ENCODE data around the gene DUT.

The DUT gene

GRCh38 chr15:48361685-48362084 is 30.5 kb downstream of the DUT start:
- Histone ChIP-seq H3K9ac (ENCODE audit: low read length) (no peak overlapping the region), H2AFZ (ENCODE audit: low read length) (no peak overlapping the region), H3F3A (ENCODE audit: insufficient read depth, low read length) (no peaks in the 10 kb centered on the region), H3K4me1 (ENCODE audit: low read length) (peaks cover 7% of the 10 kb centered on the region), H3K27me3 (replicated peaks; ENCODE audit: insufficient read depth, low read length) (no peaks in the 10 kb centered on the region), H3K9me3 (replicated peaks; ENCODE audit: insufficient read depth, low read length) (no peaks in the 10 kb centered on the region), H3K9me2 (replicated peaks; ENCODE audit: insufficient read depth, low read length) (no peaks in the 10 kb centered on the region), H3K79me2 (ENCODE audit: low read length) (no peaks in the 10 kb centered on the region), H3K4me2 (ENCODE audit: low read depth, low read length) (no peak overlapping the region), H3K36me3 (replicated peaks; ENCODE audit: insufficient read depth, low read length) (no peaks in the 10 kb centered on the region), H4K20me1 (ENCODE audit: insufficient read depth, low read length) (no peaks in the 10 kb centered on the region), H3K4me3 (ENCODE audit: low read length) (no peak overlapping the region), H3K27ac (ENCODE audit: low read length) (no peak overlapping the region)
- TF ChIP-seq EZH2phosphoT487 (IDR thresholded peaks at IDR 0.05; ENCODE audit: low read length), result no peak
- TF ChIP-seq CTCF (IDR thresholded peaks at IDR 0.05; ENCODE audit: low read length), result no peak
- no peak for TF ChIP-seq EZH2 (optimal IDR thresholded peaks at IDR 0.05; ENCODE audit: low read depth, low read length)
- DNase-seq, result no peak

- H3K9me2 ChIP-seq (replicated peaks; ENCODE audit: insufficient read depth, low read length), result no peaks in the 10 kb centered on the region
- TF ChIP-seq EZH2phosphoT487 (IDR thresholded peaks at IDR 0.05; ENCODE audit: low read length) (no peak), EZH2 (optimal IDR thresholded peaks at IDR 0.05; ENCODE audit: low read depth, low read length) (no peak), CTCF (IDR thresholded peaks at IDR 0.05; ENCODE audit: low read length) (no peak)
- no peak overlapping the region for H3K27ac ChIP-seq (ENCODE audit: low read length)
- no peaks in the 10 kb centered on the region for H3K36me3 ChIP-seq (replicated peaks; ENCODE audit: insufficient read depth, low read length)
- H3K27me3 ChIP-seq (replicated peaks; ENCODE audit: insufficient read depth, low read length), result no peaks in the 10 kb centered on the region
- H3K9me3 ChIP-seq (replicated peaks; ENCODE audit: insufficient read depth, low read length), result no peaks in the 10 kb centered on the region
- H3K79me2 ChIP-seq (ENCODE audit: low read length), result no peaks in the 10 kb centered on the region
- no peak overlapping the region for H2AFZ ChIP-seq (ENCODE audit: low read length)
- H3F3A ChIP-seq (ENCODE audit: insufficient read depth, low read length), result no peaks in the 10 kb centered on the region
- H3K4me2 ChIP-seq (ENCODE audit: low read depth, low read length), result no peak overlapping the region
- H4K20me1 ChIP-seq (ENCODE audit: insufficient read depth, low read length), result no peaks in the 10 kb centered on the region
- H3K4me3 ChIP-seq (ENCODE audit: low read length), result no peak overlapping the region
- peaks cover 4% of the 10 kb centered on the region for H3K4me1 ChIP-seq (ENCODE audit: low read length)
- H3K9ac ChIP-seq (ENCODE audit: low read length), result no peak overlapping the region
- no peak for DNase-seq
Observed at GRCh38 chr15:48363474-48363873, 32.2 kb downstream of the DUT start.

- Histone ChIP-seq H3K27ac (ENCODE audit: low read length) (no peak overlapping the region), H3K4me1 (ENCODE audit: low read length) (no peaks in the 10 kb centered on the region), H3K27me3 (replicated peaks; ENCODE audit: insufficient read depth, low read length) (no peaks in the 10 kb centered on the region), H3K9me2 (replicated peaks; ENCODE audit: insufficient read depth, low read length) (no peaks in the 10 kb centered on the region), H3K9me3 (replicated peaks; ENCODE audit: insufficient read depth, low read length) (no peaks in the 10 kb centered on the region), H3K9ac (ENCODE audit: low read length) (no peak overlapping the region), H3K36me3 (replicated peaks; ENCODE audit: insufficient read depth, low read length) (no peaks in the 10 kb centered on the region), H3K4me2 (ENCODE audit: low read depth, low read length) (no peak overlapping the region), H3F3A (ENCODE audit: insufficient read depth, low read length) (no peaks in the 10 kb centered on the region), H3K4me3 (ENCODE audit: low read length) (no peak overlapping the region), H2AFZ (ENCODE audit: low read length) (no peak overlapping the region), H4K20me1 (ENCODE audit: insufficient read depth, low read length) (no peaks in the 10 kb centered on the region), H3K79me2 (ENCODE audit: low read length) (no peaks in the 10 kb centered on the region)
- no peak for DNase-seq
- TF ChIP-seq EZH2 (optimal IDR thresholded peaks at IDR 0.05; ENCODE audit: low read depth, low read length) (no peak), CTCF (IDR thresholded peaks at IDR 0.05; ENCODE audit: low read length) (no peak), EZH2phosphoT487 (IDR thresholded peaks at IDR 0.05; ENCODE audit: low read length) (no peak)
Observed at GRCh38 chr15:48365575-48365974, 34.3 kb downstream of the DUT start.
